Spleen (tissue), 11 donors: ENCODE data around the gene ARRDC3. TPM values are rescaled to one million over a fixed set of nuclear protein-coding genes. Genes with fewer than 3 reads are reported as not detected.
A peak's percentile ranks its signal among the peaks of the same experiment; 100 is the strongest.

Experiments
- DNase-seq: peaks from one replicate; pipeline ENCODE4 v3.0.0-alpha.2; 2020
- H3K27ac ChIP-seq, 8 donors: fragments of 200-600 bp; sonication (generic) in 7 of 8; 1 replicate in 4 of 8; 2 replicates in 4 of 8; pipeline versions ENCODE4 v1.5.0 to v1.8.0; 2016 to 2021; ENCODE audit warnings: inconsistent platforms in 4 of 8, mild to moderate bottlenecking in 4 of 8, moderate library complexity in 1 of 8
- H3K27me3 ChIP-seq, 7 donors: fragments of 200-600 bp; sonication (generic) in 6 of 7; replicated peaks in 1 of 7; 1 replicate in 4 of 7; 2 replicates in 3 of 7; pipeline versions ENCODE4 v1.5.0 to v1.8.0; 2016 to 2021; ENCODE audit warnings: inconsistent platforms in 3 of 7, mild to moderate bottlenecking in 1 of 7
- H3K36me3 ChIP-seq, 6 donors: fragments of 200-600 bp; sonication (generic) in 5 of 6; 1 replicate in 4 of 6; 2 replicates in 2 of 6; pipeline versions ENCODE4 v1.5.0 to v1.8.0; 2016 to 2021; ENCODE audit warnings: inconsistent platforms in 2 of 6
- H3K4me1 ChIP-seq, 6 donors: fragments of 200-600 bp; sonication (generic) in 5 of 6; 1 replicate in 3 of 6; 2 replicates in 3 of 6; pipeline versions ENCODE4 v1.5.0 to v1.8.0; 2016 to 2021; ENCODE audit warnings: inconsistent platforms in 3 of 6
- H3K4me3 ChIP-seq, 8 donors: fragments of 200-600 bp; sonication (generic) in 7 of 8; 1 replicate in 4 of 8; 2 replicates in 4 of 8; pipeline versions ENCODE4 v1.5.0 to v1.8.0; 2016 to 2021; ENCODE audit warnings: inconsistent platforms in 4 of 8, mild to moderate bottlenecking in 4 of 8, moderate library complexity in 2 of 8
- H3K9me3 ChIP-seq, 8 donors: fragments of 200-600 bp; sonication (generic) in 7 of 8; 1 replicate in 4 of 8; 2 replicates in 4 of 8; pipeline versions ENCODE4 v1.5.0 to v1.8.0; 2016 to 2021; ENCODE audit warnings: inconsistent platforms in 4 of 8
- CTCF ChIP-seq, 11 experiments: fragments of 200-600 bp in 7 of 11; fragments of 450-650 bp in 4 of 11; sonication (generic) in 4 of 11; IDR thresholded peaks in 8 of 11; conservative IDR thresholded peaks in 3 of 11; 1 replicate in 7 of 11; 2 replicates in 4 of 11; pipeline versions ENCODE4 v1.4.0 to v1.8.0; 2016 to 2021; ENCODE audit warnings: antibody characterized with exemption in 11 of 11, inconsistent platforms in 4 of 11, mild to moderate bottlenecking in 1 of 11
- POLR2A ChIP-seq, 3 donors: fragments of 450-650 bp; IDR thresholded peaks; one replicate each; pipeline ENCODE4 v1.5.1; 2017; ENCODE audit warnings: antibody characterized with exemption in 3 of 3, mild to moderate bottlenecking in 1 of 3
- POLR2AphosphoS5 ChIP-seq, 3 donors: sonication (generic); formaldehyde crosslinking; IDR thresholded peaks; one replicate each; pipeline ENCODE4 v1.5.1; 2017; ENCODE audit warnings: antibody characterized with exemption in 3 of 3
- WGBS, 5 donors: extraction: QIAGEN DNeasy Blood & Tissue Kit in 3 of 5; methylation state at CpG; one replicate each; pipeline versions ENCODE4 v1.1.5 to v1.1.7; 2013 to 2018; 5-methylcytosine and 5-hydroxymethylcytosine counted together
- intact Hi-C: fragments of 100-400 bp; cut with DNase I; formaldehyde crosslinking; loops from one replicate; pipeline ENCODE4 v1.15.0; 2023; ENCODE audit warnings: low total_unique reads
- polyA plus RNA-seq, 3 donors: library from polyadenylated mRNA; stranded (reverse); fragments of 200-250 nt; gene quantifications; one replicate each; pipeline ENCODE4 v1.2.1, GENCODE V29; 2013
- total RNA-seq, 7 donors: library from RNA; depleted of rRNA in 3 of 7; stranded (reverse); fragments of >200 nt in 3 of 7; fragmentation: NEBNext Ultra II Directional in 4 of 7; extraction: Animal tissue kit (Norgen Biotek cat#: 25700) in 4 of 7; gene quantifications; one replicate each; pipeline versions ENCODE4 v1.1.0 to v1.2.1, GENCODE V29; 2016 to 2021
- donor health status: healthy with polysubstance abuse.
- donor health status: DM: no; HTN: no; CAD: no; lungs with moderate emphysema.
- donor health status: DM: no; HTN: no; CAD: no.
- donor health status: Bipolar disorder and iron deficiency.
- donor health status: healthy.
- donor health status: DM: no; HTN: no; CAD: no.
- donor health status: DM: yes; HTN: yes; CAD: no.

ARRDC3 gene
- total and polyA plus RNA-seq, 10 donors = 13.7 to 124 (median 41.2) TPM

- DNase-seq = peak; percentile 91
- WGBS, 5 donors = 0 to 1% (median 0%) methylated on average over 10 of the region's 10 CpGs
- Histone ChIP-seq H3K4me1 (peaks cover 15 to 50% (median 37%) of the 10 kb centered on the region in 6 donors), H3K27ac (peak overlapping the region; percentile 93 to 100 (median 99)), H3K4me3 (peak overlapping the region; percentile 47 to 78 (median 62)), H3K27me3 (no peaks in the 10 kb centered on the region), H3K36me3 (peaks cover 0 to 16% (median 11%) of the 10 kb centered on the region in 6 donors), H3K9me3 (no peaks in the 10 kb centered on the region)
- intact Hi-C loops = loop anchor here (10.0 kb wide), 1 partner anchor 447 kb away; no protein-coding TSS in a partner anchor
- TF ChIP-seq POLR2AphosphoS5 (IDR thresholded peaks at IDR 0.05) (peak in 1 of 3 donors; percentile 60), POLR2A (IDR thresholded peaks at IDR 0.05) (no peak)
These were observed 1.2 kb downstream of the ARRDC3 start for GRCh38 chr5:91381774-91382359.

- H3K36me3 ChIP-seq = peaks cover 0 to 21% (median 15%) of the 10 kb centered on the region in 6 donors
- peak overlapping the region; percentile 93 to 100 (median 99) for H3K27ac ChIP-seq
- TF ChIP-seq POLR2A (IDR thresholded peaks at IDR 0.05) (no peak), CTCF (IDR thresholded peaks at IDR 0.05 in 8 of 11, conservative IDR thresholded peaks at IDR 0.05 in 3 of 11) (no peak), POLR2AphosphoS5 (IDR thresholded peaks at IDR 0.05) (no peak)
- H3K4me3 ChIP-seq = peak overlapping the region; percentile 47 to 78 (median 62)
- H3K9me3 ChIP-seq = no peaks in the 10 kb centered on the region
- intact Hi-C loops = loop anchor here (10.0 kb wide), 1 partner anchor 447 kb away; no protein-coding TSS in a partner anchor
- H3K4me1 ChIP-seq = peaks cover 15 to 56% (median 43%) of the 10 kb centered on the region in 6 donors
- no peak for DNase-seq
- 0 to 1% (median 1%) methylated on average over 6 of the region's 6 CpGs for WGBS, 5 donors
- no peaks in the 10 kb centered on the region for H3K27me3 ChIP-seq
These were observed 1.8 kb downstream of the ARRDC3 start for GRCh38 chr5:91381239-91381773.

GRCh38 chr5:91380491-91381238, 2.5 kb downstream of the ARRDC3 start:
- intact Hi-C loops = loop anchor here (10.0 kb wide), 1 partner anchor 446 kb away; no protein-coding TSS in a partner anchor
- Histone ChIP-seq H3K27ac (peak overlapping the region; percentile 93 to 100 (median 99)), H3K4me1 (peaks cover 18 to 62% (median 47%) of the 10 kb centered on the region in 6 donors), H3K27me3 (no peaks in the 10 kb centered on the region), H3K36me3 (peaks cover 0 to 28% (median 20%) of the 10 kb centered on the region in 6 donors), H3K9me3 (no peaks in the 10 kb centered on the region), H3K4me3 (peak overlapping the region; percentile 47 to 78 (median 62))
- WGBS, 5 donors = 0 to 1% (median 0%) methylated on average over 26 to 42 of the region's 42 CpGs
- DNase-seq = peak; percentile 100
- TF ChIP-seq POLR2A (IDR thresholded peaks at IDR 0.05) (peak; percentile 25 to 96 (median 67)), CTCF (IDR thresholded peaks at IDR 0.05 in 8 of 11, conservative IDR thresholded peaks at IDR 0.05 in 3 of 11) (no peak), POLR2AphosphoS5 (IDR thresholded peaks at IDR 0.05) (peak; percentile 88 to 96 (median 93))

GRCh38 chr5:91379914-91380490, 3.1 kb downstream of the ARRDC3 start:
- intact Hi-C loops = loop anchor here (10.0 kb wide), 1 partner anchor 445 kb away; no protein-coding TSS in a partner anchor
- Histone ChIP-seq H3K9me3 (no peaks in the 10 kb centered on the region), H3K36me3 (peaks cover 0 to 34% (median 26%) of the 10 kb centered on the region in 6 donors), H3K27ac (peak overlapping the region; percentile 93 to 100 (median 99)), H3K4me1 (peaks cover 18 to 65% (median 46%) of the 10 kb centered on the region in 6 donors), H3K27me3 (no peaks in the 10 kb centered on the region), H3K4me3 (peak overlapping the region; percentile 47 to 78 (median 62))
- DNase-seq = peak; percentile 100
- WGBS, 5 donors = 0 to 1% (median 0%) methylated on average over 18 to 65 of the region's 65 CpGs
- TF ChIP-seq POLR2A (IDR thresholded peaks at IDR 0.05) = peak in 2 of 3 donors; percentile 72
- TF ChIP-seq POLR2AphosphoS5 (IDR thresholded peaks at IDR 0.05) = peak; percentile 87 to 95 (median 94)
- TF ChIP-seq CTCF (IDR thresholded peaks at IDR 0.05 in 8 of 11, conservative IDR thresholded peaks at IDR 0.05 in 3 of 11) = peak in 2 of 11 experiments; percentile 5 to 21
